ENCODE results near the gene WWOX.

DNA sequence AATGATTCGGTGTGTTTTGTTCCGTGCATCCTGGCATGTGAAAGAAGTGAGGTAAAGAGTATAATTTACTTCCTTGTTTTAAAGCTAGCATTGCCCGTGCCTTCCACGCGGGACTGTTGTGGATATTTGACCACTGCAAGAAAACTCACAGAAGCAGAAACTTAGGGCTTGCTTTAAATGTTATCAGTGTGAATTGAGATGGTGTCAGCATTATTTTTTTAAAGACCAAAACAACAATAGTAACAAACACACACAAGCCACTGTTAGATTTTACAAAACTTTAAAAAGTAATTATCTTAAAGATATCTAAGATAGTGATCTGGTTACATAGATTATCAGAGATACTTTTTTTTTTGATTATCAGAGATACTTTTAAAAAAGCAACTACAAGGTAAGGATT lies 47.4 kb downstream of the WWOX start:
- no peak for TF ChIP-seq POLR2AphosphoS5 (IDR thresholded peaks at IDR 0.05)
- TF ChIP-seq EP300 (IDR thresholded peaks at IDR 0.05): no peak

Data from gastroesophageal sphincter (tissue), 2 donors.